GF-D8 (cell line): ENCODE results near the gene FGF6.
A peak's percentile ranks its signal among the peaks of the same experiment; 100 is the strongest.

Experiments used
- DNase-seq: peaks from one replicate; lab custom pipeline; 2025; lab: John Stamatoyannopoulos, UW

Gene FGF6

GRCh38 chr12:4447151-4447550 lies 1.5 kb upstream of the FGF6 start:
- no peak for DNase-seq

- no peak for DNase-seq
Observed at GRCh38 chr12:4446335-4446734, 720 bp upstream of the FGF6 start.

- no peak for DNase-seq
Observed at GRCh38 chr12:4444031-4444430, 1.6 kb downstream of the FGF6 start.

GRCh38 chr12:4443616-4444015 lies 2.0 kb downstream of the FGF6 start:
- DNase-seq: no peak

GRCh38 chr12:4441355-4442335 lies 4.0 kb downstream of the FGF6 start:
- no peak for DNase-seq

GRCh38 chr12:4440187-4440941 lies 5.3 kb downstream of the FGF6 start:
- no peak for DNase-seq

GRCh38 chr12:4439736-4440135 lies 5.9 kb downstream of the FGF6 start:
- no peak for DNase-seq

- peak; percentile 28 for DNase-seq
Observed at GRCh38 chr12:4438834-4439596, 6.6 kb downstream of the FGF6 start.

- DNase-seq: no peak
Observed at GRCh38 chr12:4435537-4435936, 10.1 kb downstream of the FGF6 start.

- peak; percentile 51 for DNase-seq
Observed at GRCh38 chr12:4434706-4435425, 10.7 kb downstream of the FGF6 start.

GRCh38 chr12:4434301-4434700 lies 11.3 kb downstream of the FGF6 start:
- DNase-seq: no peak

- no peak for DNase-seq
Observed at GRCh38 chr12:4433745-4434058, 11.9 kb downstream of the FGF6 start.

- DNase-seq: no peak
Observed at GRCh38 chr12:4432878-4433744, 12.5 kb downstream of the FGF6 start.

GRCh38 chr12:4431866-4432265 lies 13.7 kb downstream of the FGF6 start:
- no peak for DNase-seq

- no peak for DNase-seq
Observed at GRCh38 chr12:4431436-4431835, 14.2 kb downstream of the FGF6 start.

- DNase-seq: no peak
Observed at GRCh38 chr12:4424422-4424821, 21.2 kb downstream of the FGF6 start.

- no peak for DNase-seq
Observed at GRCh38 chr12:4423528-4424195, 22.0 kb downstream of the FGF6 start.

GRCh38 chr12:4422985-4423384 lies 22.6 kb downstream of the FGF6 start:
- no peak for DNase-seq

GRCh38 chr12:4421590-4422031 lies 24.0 kb downstream of the FGF6 start:
- no peak for DNase-seq

- DNase-seq: no peak
Observed at GRCh38 chr12:4420138-4420670, 25.4 kb downstream of the FGF6 start.
